Nephron progenitor cell (in vitro differentiated cells): Measurements from ENCODE around the gene CLDN9.

Experiments
- DNase-seq: peaks from one replicate; pipeline ENCODE4 v3.0.0; 2021
- H3K27ac Mint-ChIP-seq: 2 replicates; pipeline ENCODE4 v1.8.0; 2021; ENCODE audit warnings: mild to moderate bottlenecking, moderate library complexity, mixed read lengths
- H3K27me3 Mint-ChIP-seq: 2 replicates; pipeline ENCODE4 v1.8.0; 2021; ENCODE audit warnings: mild to moderate bottlenecking, low read depth, mixed read lengths; ENCODE audit not compliant: poor library complexity
- H3K36me3 Mint-ChIP-seq: 2 replicates; pipeline ENCODE4 v1.8.0; 2021; ENCODE audit warnings: low read depth, mixed read lengths
- H3K4me1 Mint-ChIP-seq: 2 replicates; pipeline ENCODE4 v1.8.0; 2021; ENCODE audit warnings: mixed read lengths
- H3K4me3 Mint-ChIP-seq: 2 replicates; pipeline ENCODE4 v1.8.0; 2021; ENCODE audit warnings: mild to moderate bottlenecking, moderate library complexity, mixed read lengths
- H3K9me3 Mint-ChIP-seq: 2 replicates; pipeline ENCODE4 v1.8.0; 2021; ENCODE audit warnings: mild to moderate bottlenecking, moderate library complexity, mixed read lengths
- TF ChIP-seq, protein P1 (sequence below): fragments of 200-600 bp; sonication (generic); IDR thresholded peaks from 2 replicates; pipeline ENCODE4 v1.5.0; 2021; ENCODE audit warnings: antibody characterized with exemption

Gene CLDN9

DNA sequence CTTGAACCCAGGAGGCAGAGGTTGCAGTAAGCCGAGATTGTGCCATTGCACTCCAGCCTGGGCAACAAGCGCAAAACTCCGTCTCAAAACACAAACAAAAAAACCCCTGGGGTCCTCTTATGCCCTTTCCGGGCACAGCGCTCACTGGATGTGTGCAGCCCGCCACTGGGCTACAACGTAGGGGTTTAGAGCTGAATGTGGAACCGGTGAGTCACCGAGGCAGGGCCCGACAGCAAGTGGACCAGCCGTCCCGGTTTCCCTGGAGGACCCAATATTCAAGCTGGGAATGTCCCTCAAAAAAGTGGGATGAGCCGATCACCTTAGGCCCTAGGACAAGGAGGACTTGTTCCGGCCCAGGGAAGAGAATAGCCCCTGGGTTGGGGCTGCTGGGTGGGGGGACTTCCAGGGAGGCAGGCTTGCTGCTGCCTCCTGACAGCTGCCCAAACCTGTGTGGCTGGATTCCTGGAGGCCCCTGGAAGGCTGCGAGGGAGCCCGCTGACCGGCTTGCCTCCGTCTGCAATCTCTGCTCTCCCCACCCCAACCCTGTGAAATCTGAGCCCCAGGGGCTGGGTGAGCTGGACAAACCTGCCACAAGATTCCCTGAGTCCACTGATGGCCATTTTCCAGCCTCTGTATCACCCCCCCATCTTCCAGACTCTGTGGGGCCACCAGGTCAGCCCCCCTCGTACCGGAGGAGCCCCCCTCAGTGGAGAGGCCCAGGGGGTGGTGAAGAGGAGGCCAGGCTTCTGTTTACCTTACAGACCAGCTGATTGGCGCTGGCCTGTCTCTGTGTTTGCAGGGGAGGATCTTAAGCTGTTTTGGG lies 2.9 kb upstream of the CLDN9 start:
- Mint-ChIP-seq H3K4me3 (peak overlapping the region; percentile 42), H3K27ac (no peak overlapping the region), H3K4me1 (peaks cover 54% of the 10 kb centered on the region), H3K27me3 (peaks cover 67% of the 10 kb centered on the region), H3K36me3 (no peaks in the 10 kb centered on the region), H3K9me3 (no peaks in the 10 kb centered on the region)
- peak; percentile 65 for DNase-seq
- TF ChIP-seq, protein P1, sequence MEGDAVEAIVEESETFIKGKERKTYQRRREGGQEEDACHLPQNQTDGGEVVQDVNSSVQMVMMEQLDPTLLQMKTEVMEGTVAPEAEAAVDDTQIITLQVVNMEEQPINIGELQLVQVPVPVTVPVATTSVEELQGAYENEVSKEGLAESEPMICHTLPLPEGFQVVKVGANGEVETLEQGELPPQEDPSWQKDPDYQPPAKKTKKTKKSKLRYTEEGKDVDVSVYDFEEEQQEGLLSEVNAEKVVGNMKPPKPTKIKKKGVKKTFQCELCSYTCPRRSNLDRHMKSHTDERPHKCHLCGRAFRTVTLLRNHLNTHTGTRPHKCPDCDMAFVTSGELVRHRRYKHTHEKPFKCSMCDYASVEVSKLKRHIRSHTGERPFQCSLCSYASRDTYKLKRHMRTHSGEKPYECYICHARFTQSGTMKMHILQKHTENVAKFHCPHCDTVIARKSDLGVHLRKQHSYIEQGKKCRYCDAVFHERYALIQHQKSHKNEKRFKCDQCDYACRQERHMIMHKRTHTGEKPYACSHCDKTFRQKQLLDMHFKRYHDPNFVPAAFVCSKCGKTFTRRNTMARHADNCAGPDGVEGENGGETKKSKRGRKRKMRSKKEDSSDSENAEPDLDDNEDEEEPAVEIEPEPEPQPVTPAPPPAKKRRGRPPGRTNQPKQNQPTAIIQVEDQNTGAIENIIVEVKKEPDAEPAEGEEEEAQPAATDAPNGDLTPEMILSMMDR: no peak

- Mint-ChIP-seq H3K9me3 (no peaks in the 10 kb centered on the region), H3K27me3 (peaks cover 64% of the 10 kb centered on the region), H3K36me3 (no peaks in the 10 kb centered on the region), H3K4me1 (peaks cover 54% of the 10 kb centered on the region), H3K27ac (no peak overlapping the region), H3K4me3 (no peak overlapping the region)
- TF ChIP-seq, protein P1: no peak
- DNase-seq: no peak
These were observed 2.2 kb upstream of the CLDN9 start for GRCh38 chr16:3010510-3010909.

DNA sequence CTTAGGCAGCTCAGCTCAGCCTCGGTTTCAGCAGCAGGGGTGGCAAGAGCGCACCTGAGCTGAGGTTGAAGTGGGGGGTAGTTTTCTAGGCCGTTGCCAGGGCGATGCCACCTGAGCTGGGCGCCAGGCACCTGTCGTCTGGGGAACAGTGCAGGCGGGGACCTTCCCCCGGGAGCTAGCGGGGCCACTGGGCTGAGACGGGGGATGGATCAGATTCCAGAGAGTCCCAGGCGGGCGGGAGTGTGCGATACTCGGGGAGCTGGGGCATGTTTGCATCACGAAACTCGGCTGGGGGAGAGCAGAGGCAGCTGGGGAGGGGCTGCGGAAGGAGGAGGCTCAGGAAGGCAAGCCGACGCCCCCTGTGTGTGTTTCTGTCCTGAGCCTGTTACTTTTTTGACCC lies 477 bp upstream of the CLDN9 start:
- H3K27ac Mint-ChIP-seq: no peak overlapping the region
- H3K4me1 Mint-ChIP-seq: peaks cover 48% of the 10 kb centered on the region
- no peaks in the 10 kb centered on the region for H3K36me3 Mint-ChIP-seq
- peaks cover 52% of the 10 kb centered on the region for H3K27me3 Mint-ChIP-seq
- H3K4me3 Mint-ChIP-seq: peak overlapping the region; percentile 68
- TF ChIP-seq, protein P1: no peak
- DNase-seq: peak; percentile 59
- no peaks in the 10 kb centered on the region for H3K9me3 Mint-ChIP-seq

- H3K4me1 Mint-ChIP-seq: peaks cover 44% of the 10 kb centered on the region
- H3K27ac Mint-ChIP-seq: no peak overlapping the region
- H3K36me3 Mint-ChIP-seq: no peaks in the 10 kb centered on the region
- TF ChIP-seq, protein P1: no peak
- H3K4me3 Mint-ChIP-seq: no peak overlapping the region
- no peaks in the 10 kb centered on the region for H3K9me3 Mint-ChIP-seq
- peaks cover 43% of the 10 kb centered on the region for H3K27me3 Mint-ChIP-seq
- DNase-seq: no peak
These were observed 798 bp downstream of the CLDN9 start for GRCh38 chr16:3013491-3013951.

DNA sequence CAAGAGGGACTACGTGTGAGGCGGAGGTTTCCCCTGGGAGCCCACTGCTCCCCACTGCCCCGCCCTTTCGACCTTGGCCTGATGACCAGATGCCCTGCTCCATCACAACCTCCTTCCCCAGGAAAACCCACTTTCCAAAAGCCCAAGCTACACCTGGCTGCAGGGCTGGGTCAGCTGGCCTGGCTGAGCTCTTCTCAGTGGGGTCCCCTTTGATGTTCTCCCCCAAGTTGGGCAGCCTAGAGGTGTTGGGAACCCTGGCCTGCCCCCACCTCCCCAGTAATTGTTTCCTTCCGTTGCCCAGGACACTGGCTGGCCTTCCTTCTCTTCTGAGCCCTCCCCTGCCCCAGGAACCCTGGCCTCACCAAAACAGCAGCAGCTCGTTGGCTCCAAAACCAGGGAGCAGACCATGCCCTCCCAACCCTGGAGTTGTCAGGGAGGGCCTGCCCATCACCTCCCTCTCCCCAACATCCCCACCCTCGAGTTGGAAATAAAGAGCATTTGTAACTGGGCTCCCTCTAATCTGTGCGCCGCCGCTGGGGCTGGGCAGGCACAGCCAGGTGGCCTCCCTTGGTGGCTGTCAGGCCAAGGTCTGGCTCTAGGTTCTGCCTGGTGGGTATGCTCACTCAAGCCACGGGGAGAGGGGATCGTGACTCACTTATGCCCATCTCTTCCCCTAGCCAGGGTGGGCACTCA lies 1.4 kb downstream of the CLDN9 start:
- Mint-ChIP-seq H3K4me3 (no peak overlapping the region), H3K27ac (no peak overlapping the region), H3K27me3 (peaks cover 43% of the 10 kb centered on the region), H3K9me3 (no peaks in the 10 kb centered on the region), H3K36me3 (no peaks in the 10 kb centered on the region), H3K4me1 (peaks cover 40% of the 10 kb centered on the region)
- TF ChIP-seq, protein P1: no peak
- no peak for DNase-seq
